ENCODE measurements around the gene R3HDM2. TPM values are rescaled to one million over a fixed set of nuclear protein-coding genes. Genes with fewer than 3 reads are reported as not detected.

The R3HDM2 gene
- total and polyA plus RNA-seq, 2 of the 13 experiments (the other 11 are each of a cell fraction or from before 2014, with no cell fraction given), result 11.1 to 23.5 TPM

GRCh38 chr12:57462251-57462911, 31.5 kb upstream of the R3HDM2 start (continued):
- TF ChIP-seq HBP1 (CRISPR knock-in tag; IDR thresholded peaks at IDR 0.05; ENCODE audit: low read depth) (peak; percentile 90), NFIC (IDR thresholded peaks at IDR 0.05; ENCODE audit: low read length) (no peak), GABPA (IDR thresholded peaks at IDR 0.05; ENCODE audit: low read depth, low read length) (no peak), GABPA (CRISPR knock-in tag; IDR thresholded peaks at IDR 0.05; ENCODE audit: low read depth) (no peak), SIX4 (CRISPR knock-in tag; IDR thresholded peaks at IDR 0.05) (no peak), DRAP1 (CRISPR knock-in tag; IDR thresholded peaks at IDR 0.05) (0 out of 2 replicates have a peak, but pooled peaks have one; percentile 20), CCDC6 (CRISPR knock-in tag; IDR thresholded peaks at IDR 0.05) (no peak), BCL6 (CRISPR knock-in tag; IDR thresholded peaks at IDR 0.05) (peak; percentile 15; the same call in 1 of the 2 replicates), MXI1 (IDR thresholded peaks at IDR 0.05; ENCODE audit: borderline replicate concordance, low read depth, low read length) (peak; percentile 44; the same call in 1 of the 3 replicates), ARID3A (IDR thresholded peaks at IDR 0.05; ENCODE audit: low read depth, low read length) (peak; percentile 24; the same call in 1 of the 2 replicates), TEAD3 (CRISPR knock-in tag; optimal IDR thresholded peaks at IDR 0.05; ENCODE audit: borderline replicate concordance) (peak; percentile 59), GATA4 (IDR thresholded peaks at IDR 0.05; ENCODE audit: borderline replicate concordance, low read depth) (no peak), ZC3H4 (CRISPR knock-in tag; IDR thresholded peaks at IDR 0.05; ENCODE audit: borderline replicate concordance) (no peak), PHF21A (CRISPR knock-in tag; IDR thresholded peaks at IDR 0.05) (0 out of 2 replicates have a peak, but pooled peaks have one; percentile 21), ZNF574 (CRISPR knock-in tag; IDR thresholded peaks at IDR 0.05) (peak; percentile 82), XRCC5 (optimal IDR thresholded peaks at IDR 0.05; ENCODE audit: low read length) (peak; percentile 97), CENPBD1 (CRISPR knock-in tag; IDR thresholded peaks at IDR 0.05; ENCODE audit: borderline replicate concordance, low read depth) (no peak), ATM (IDR thresholded peaks at IDR 0.05; ENCODE audit: borderline replicate concordance) (no peak), CBFB (CRISPR knock-in tag; IDR thresholded peaks at IDR 0.05) (0 out of 2 replicates have a peak, but pooled peaks have one; percentile 15), ZNF614 (CRISPR knock-in tag; IDR thresholded peaks at IDR 0.05; ENCODE audit: borderline replicate concordance) (no peak), GATAD2A (CRISPR knock-in tag; IDR thresholded peaks at IDR 0.05) (peak; percentile 63), ZNF354B (CRISPR knock-in tag; IDR thresholded peaks at IDR 0.05) (no peak), SALL1 (CRISPR knock-in tag; IDR thresholded peaks at IDR 0.05) (peak; percentile 50; the same call in 1 of the 2 replicates), ZNF460 (CRISPR knock-in tag; IDR thresholded peaks at IDR 0.05; ENCODE audit: borderline replicate concordance) (no peak)
